ENCODE measurements around the gene UBR4. TPM values are rescaled to one million over a fixed set of nuclear protein-coding genes. Genes with fewer than 3 reads are reported as not detected.
A peak's percentile ranks its signal among the peaks of the same experiment; 100 is the strongest.

The UBR4 gene
- total RNA-seq, 1 donor from 2014 or later, result 167 TPM

- no peak for DNase-seq (ENCODE audit: low spot score)
Measured at GRCh38 chr1:19139711-19140110, 70.4 kb downstream of the UBR4 start.

GRCh38 chr1:19138958-19139581 lies 71.0 kb downstream of the UBR4 start:
- no peak for DNase-seq (ENCODE audit: low spot score)

GRCh38 chr1:19138331-19138730 lies 71.7 kb downstream of the UBR4 start:
- DNase-seq (ENCODE audit: low spot score), result no peak

- DNase-seq (ENCODE audit: low spot score), result no peak
Measured at GRCh38 chr1:19137158-19137557, 72.9 kb downstream of the UBR4 start.

- DNase-seq (ENCODE audit: low spot score), result no peak
Measured at GRCh38 chr1:19133360-19133759, 76.7 kb downstream of the UBR4 start.

- DNase-seq (ENCODE audit: low spot score), result no peak
Measured at GRCh38 chr1:19130468-19130867, 79.6 kb downstream of the UBR4 start.

- DNase-seq (ENCODE audit: low spot score), result no peak
Measured at GRCh38 chr1:19128968-19129514, 81.0 kb downstream of the UBR4 start.

GRCh38 chr1:19124273-19124672 lies 85.8 kb downstream of the UBR4 start:
- DNase-seq (ENCODE audit: low spot score), result no peak

GRCh38 chr1:19123837-19124236 lies 86.2 kb downstream of the UBR4 start:
- no peak for DNase-seq (ENCODE audit: low spot score)

GRCh38 chr1:19122668-19123067 lies 87.4 kb downstream of the UBR4 start:
- peak; percentile 35 for DNase-seq (ENCODE audit: low spot score)

GRCh38 chr1:19121192-19121591 lies 88.9 kb downstream of the UBR4 start:
- DNase-seq (ENCODE audit: low spot score), result peak; percentile 39

- no peak for DNase-seq (ENCODE audit: low spot score)
Measured at GRCh38 chr1:19120070-19120469, 90.0 kb downstream of the UBR4 start.

- DNase-seq (ENCODE audit: low spot score), result no peak
Measured at GRCh38 chr1:19115082-19115808, 94.8 kb downstream of the UBR4 start.

- DNase-seq (ENCODE audit: low spot score), result peak; percentile 15
Measured at GRCh38 chr1:19113697-19114092, 96.4 kb downstream of the UBR4 start.

- no peak for DNase-seq (ENCODE audit: low spot score)
Measured at GRCh38 chr1:19112891-19113696, 97.0 kb downstream of the UBR4 start.

- DNase-seq (ENCODE audit: low spot score), result no peak
Measured at GRCh38 chr1:19110257-19110927, 99.7 kb downstream of the UBR4 start.

GRCh38 chr1:19109545-19109944 lies 100.5 kb downstream of the UBR4 start:
- DNase-seq (ENCODE audit: low spot score), result no peak

- DNase-seq (ENCODE audit: low spot score), result no peak
Measured at GRCh38 chr1:19101244-19101643, 108.8 kb downstream of the UBR4 start.

- no peak for DNase-seq (ENCODE audit: low spot score)
Measured at GRCh38 chr1:19100028-19100427, 110.0 kb downstream of the UBR4 start.

GRCh38 chr1:19096990-19097389 lies 113.1 kb downstream of the UBR4 start:
- no peak for DNase-seq (ENCODE audit: low spot score)

- DNase-seq (ENCODE audit: low spot score), result peak; percentile 52
Measured at GRCh38 chr1:19096036-19096833, 113.8 kb downstream of the UBR4 start.

All from mucosa of gallbladder (tissue), 1 donor.